Loucy (cell line): ENCODE results near the gene ZBTB38.

Experiments used
- CTCF ChIP-seq: fragments of 200-600 bp; sonication (generic); conservative IDR thresholded peaks from 2 replicates; pipeline ENCODE4 v1.5.1; 2014; ENCODE audit warnings: mild to moderate bottlenecking, antibody characterized with exemption, low read length
- EZH2phosphoT487 ChIP-seq: fragments of 200-600 bp; IDR thresholded peaks from 2 replicates; pipeline ENCODE4 v1.6.1; 2018; ENCODE audit warnings: antibody characterized with exemption, mild to moderate bottlenecking, moderate library complexity, borderline replicate concordance

- no peak for TF ChIP-seq CTCF
- TF ChIP-seq EZH2phosphoT487, result no peak
These were observed 22.4 kb downstream of the ZBTB38 start for GRCh38 chr3:141390747-141391146.
